ENCODE data around the gene IDE.

- no peak for TF ChIP-seq EZH2phosphoT487 (IDR thresholded peaks at IDR 0.05; ENCODE audit: borderline replicate concordance)
- TF ChIP-seq CTCF (conservative IDR thresholded peaks at IDR 0.05; ENCODE audit: low read length): no peak
These were observed 166.4 kb downstream of the IDE start for GRCh38 chr10:92407305-92408016.
